Chondrocyte (in vitro differentiated cells): Measurements from ENCODE around the gene NSL1. TPM values are rescaled to one million over a fixed set of nuclear protein-coding genes. Genes with fewer than 3 reads are reported as not detected.

Experiments used
- DNase-seq: peaks from one replicate; pipeline ENCODE4 v3.0.0; 2021; ENCODE audit warnings: mixed read lengths, low spot score
- H3K27ac Mint-ChIP-seq: one replicate; pipeline ENCODE4 v1.8.0; 2021; ENCODE audit warnings: mild to moderate bottlenecking, moderate library complexity, mixed read lengths; ENCODE audit not compliant: unreplicated experiment
- H3K27me3 Mint-ChIP-seq: 2 replicates; pipeline ENCODE4 v1.8.0; 2021; ENCODE audit warnings: low read depth, mixed read lengths
- H3K36me3 Mint-ChIP-seq: 2 replicates; pipeline ENCODE4 v1.8.0; 2021; ENCODE audit warnings: low read depth, mixed read lengths
- H3K4me1 Mint-ChIP-seq: 2 replicates; pipeline ENCODE4 v1.8.0; 2021; ENCODE audit warnings: low read depth, mild to moderate bottlenecking, mixed read lengths
- H3K4me3 Mint-ChIP-seq: one replicate; pipeline ENCODE4 v1.8.0; 2021; ENCODE audit warnings: mild to moderate bottlenecking, moderate library complexity, mixed read lengths; ENCODE audit not compliant: unreplicated experiment
- H3K9me3 Mint-ChIP-seq: 2 replicates; pipeline ENCODE4 v1.8.0; 2021; ENCODE audit warnings: low read depth, mixed read lengths
- total RNA-seq: library from RNA; stranded (reverse); gene quantifications from 3 replicates; pipeline ENCODE4 v1.2.1, GENCODE V29; 2021
- TF ChIP-seq, protein P1 (sequence below): fragments of 200-600 bp; sonication (generic); IDR thresholded peaks from 2 replicates; pipeline ENCODE4 v1.5.0; 2021; ENCODE audit warnings: antibody characterized with exemption, mild to moderate bottlenecking, moderate library complexity

Gene NSL1
- total RNA-seq, 1 donor from 2014 or later, result 20.0 TPM

DNA sequence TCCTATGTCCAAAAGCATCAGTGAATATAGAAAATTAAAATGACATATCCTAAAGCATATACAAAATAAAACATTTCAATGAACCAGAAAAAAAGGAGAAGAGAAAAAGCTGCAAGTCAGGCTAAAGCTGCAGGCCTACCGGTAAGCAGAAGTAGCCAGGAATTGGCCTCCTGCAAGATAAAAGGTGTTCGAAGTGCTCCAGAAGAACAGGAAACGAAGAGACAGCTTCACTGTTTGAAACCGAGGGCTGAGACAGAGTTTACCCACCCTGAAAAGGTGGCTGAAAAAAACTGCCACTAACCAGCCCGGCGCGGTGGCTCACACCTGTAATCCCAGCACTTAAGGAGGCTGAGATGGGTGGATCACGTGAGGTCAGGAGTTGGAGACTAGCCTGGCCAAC is 37.4 kb downstream of the NSL1 start:
- Mint-ChIP-seq H3K27me3 (no peaks in the 10 kb centered on the region), H3K4me3 (no peak overlapping the region), H3K9me3 (no peaks in the 10 kb centered on the region), H3K27ac (no peak overlapping the region), H3K4me1 (peaks cover 8% of the 10 kb centered on the region), H3K36me3 (peaks cover 7% of the 10 kb centered on the region)
- TF ChIP-seq, protein P1, sequence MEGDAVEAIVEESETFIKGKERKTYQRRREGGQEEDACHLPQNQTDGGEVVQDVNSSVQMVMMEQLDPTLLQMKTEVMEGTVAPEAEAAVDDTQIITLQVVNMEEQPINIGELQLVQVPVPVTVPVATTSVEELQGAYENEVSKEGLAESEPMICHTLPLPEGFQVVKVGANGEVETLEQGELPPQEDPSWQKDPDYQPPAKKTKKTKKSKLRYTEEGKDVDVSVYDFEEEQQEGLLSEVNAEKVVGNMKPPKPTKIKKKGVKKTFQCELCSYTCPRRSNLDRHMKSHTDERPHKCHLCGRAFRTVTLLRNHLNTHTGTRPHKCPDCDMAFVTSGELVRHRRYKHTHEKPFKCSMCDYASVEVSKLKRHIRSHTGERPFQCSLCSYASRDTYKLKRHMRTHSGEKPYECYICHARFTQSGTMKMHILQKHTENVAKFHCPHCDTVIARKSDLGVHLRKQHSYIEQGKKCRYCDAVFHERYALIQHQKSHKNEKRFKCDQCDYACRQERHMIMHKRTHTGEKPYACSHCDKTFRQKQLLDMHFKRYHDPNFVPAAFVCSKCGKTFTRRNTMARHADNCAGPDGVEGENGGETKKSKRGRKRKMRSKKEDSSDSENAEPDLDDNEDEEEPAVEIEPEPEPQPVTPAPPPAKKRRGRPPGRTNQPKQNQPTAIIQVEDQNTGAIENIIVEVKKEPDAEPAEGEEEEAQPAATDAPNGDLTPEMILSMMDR, result no peak
- DNase-seq, result no peak

DNA sequence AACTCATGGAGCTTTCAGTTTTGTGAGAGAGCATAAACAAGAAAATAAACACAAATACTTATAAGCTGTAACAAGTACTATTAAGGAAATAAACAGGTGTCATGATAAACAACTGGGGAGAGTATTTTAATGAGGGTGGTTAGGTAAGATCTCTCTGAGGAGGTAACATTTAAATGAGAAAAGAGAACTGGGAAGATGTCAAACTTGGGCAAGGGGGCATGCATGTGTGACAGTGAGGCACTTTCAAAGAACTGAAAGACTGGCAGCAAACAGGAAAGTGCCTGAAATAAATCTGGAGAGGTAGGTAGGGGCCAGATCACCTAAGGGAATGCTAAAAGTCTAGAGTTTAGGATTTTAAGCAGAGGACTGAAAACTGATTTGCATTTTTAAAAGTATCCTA is 37.8 kb downstream of the NSL1 start:
- Mint-ChIP-seq H3K36me3 (peaks cover 7% of the 10 kb centered on the region), H3K4me3 (no peak overlapping the region), H3K27ac (no peak overlapping the region), H3K9me3 (no peaks in the 10 kb centered on the region), H3K4me1 (peaks cover 8% of the 10 kb centered on the region), H3K27me3 (no peaks in the 10 kb centered on the region)
- TF ChIP-seq, protein P1, result no peak
- no peak for DNase-seq

DNA sequence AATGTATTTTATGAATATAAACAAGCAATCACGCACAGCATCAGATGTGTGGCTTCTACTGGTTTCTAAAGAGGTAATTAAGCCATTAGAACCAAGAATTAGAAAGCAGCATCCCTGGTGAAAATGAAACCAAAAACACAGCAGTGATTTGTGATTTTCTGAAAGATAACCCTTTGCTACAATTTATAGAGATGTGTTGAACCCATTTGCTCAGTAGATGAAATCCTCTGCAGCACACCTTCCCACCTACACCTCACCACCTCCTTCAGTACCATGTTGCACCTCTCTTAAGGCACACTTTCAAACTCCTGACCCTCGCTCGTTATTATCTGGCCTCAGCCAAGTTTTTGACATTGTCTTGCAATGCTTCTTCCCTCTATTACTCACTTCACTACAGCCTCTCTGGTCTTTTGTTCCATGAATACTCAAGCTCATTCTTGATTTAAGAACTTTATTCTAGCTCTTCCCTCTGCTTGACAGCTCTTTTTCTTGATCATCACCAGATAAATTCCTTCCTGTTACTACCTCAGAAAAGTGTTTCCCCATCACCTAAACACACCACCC is 38.6 kb downstream of the NSL1 start:
- DNase-seq, result no peak
- Mint-ChIP-seq H3K4me3 (no peak overlapping the region), H3K4me1 (peaks cover 8% of the 10 kb centered on the region), H3K36me3 (peaks cover 6% of the 10 kb centered on the region), H3K27ac (no peak overlapping the region), H3K9me3 (no peaks in the 10 kb centered on the region), H3K27me3 (no peaks in the 10 kb centered on the region)
- TF ChIP-seq, protein P1, result no peak

DNA sequence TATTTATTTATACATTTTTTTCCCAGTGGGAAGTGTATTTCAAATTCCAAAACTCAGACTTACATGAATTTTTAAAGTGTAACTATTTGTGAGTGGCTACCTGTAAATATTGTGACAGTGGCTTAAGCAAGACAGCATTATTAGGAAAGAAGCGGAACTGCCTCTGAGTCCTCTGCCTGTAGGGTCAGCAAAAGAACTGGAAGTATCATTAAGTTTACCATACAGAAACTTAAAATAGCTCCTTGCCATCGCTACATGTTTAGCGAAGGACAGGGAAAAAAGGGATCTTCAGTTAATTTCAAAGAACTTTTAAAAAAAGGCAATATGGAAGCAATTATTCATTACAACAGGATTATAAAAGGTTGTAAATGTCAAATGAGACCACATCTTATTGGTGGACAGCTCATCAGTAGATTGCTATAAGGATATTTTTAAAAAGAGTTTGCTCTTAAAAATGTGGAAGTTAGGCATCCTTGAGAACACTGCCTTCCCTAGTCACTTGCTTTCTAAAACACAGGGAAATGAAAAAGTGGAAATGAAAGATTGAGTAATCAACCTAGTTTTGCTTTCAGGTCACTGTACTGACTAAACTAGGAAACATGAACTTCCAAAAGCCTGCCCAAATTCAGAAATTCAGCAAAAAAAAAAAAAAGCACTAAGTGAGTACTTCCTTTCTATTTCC is 39.2 kb downstream of the NSL1 start:
- no peaks in the 10 kb centered on the region for H3K9me3 Mint-ChIP-seq
- TF ChIP-seq, protein P1, result no peak
- H3K27me3 Mint-ChIP-seq, result no peaks in the 10 kb centered on the region
- H3K27ac Mint-ChIP-seq, result no peak overlapping the region
- H3K4me1 Mint-ChIP-seq, result peaks cover 8% of the 10 kb centered on the region
- DNase-seq, result no peak
- H3K4me3 Mint-ChIP-seq, result no peak overlapping the region
- H3K36me3 Mint-ChIP-seq, result peaks cover 4% of the 10 kb centered on the region

DNA sequence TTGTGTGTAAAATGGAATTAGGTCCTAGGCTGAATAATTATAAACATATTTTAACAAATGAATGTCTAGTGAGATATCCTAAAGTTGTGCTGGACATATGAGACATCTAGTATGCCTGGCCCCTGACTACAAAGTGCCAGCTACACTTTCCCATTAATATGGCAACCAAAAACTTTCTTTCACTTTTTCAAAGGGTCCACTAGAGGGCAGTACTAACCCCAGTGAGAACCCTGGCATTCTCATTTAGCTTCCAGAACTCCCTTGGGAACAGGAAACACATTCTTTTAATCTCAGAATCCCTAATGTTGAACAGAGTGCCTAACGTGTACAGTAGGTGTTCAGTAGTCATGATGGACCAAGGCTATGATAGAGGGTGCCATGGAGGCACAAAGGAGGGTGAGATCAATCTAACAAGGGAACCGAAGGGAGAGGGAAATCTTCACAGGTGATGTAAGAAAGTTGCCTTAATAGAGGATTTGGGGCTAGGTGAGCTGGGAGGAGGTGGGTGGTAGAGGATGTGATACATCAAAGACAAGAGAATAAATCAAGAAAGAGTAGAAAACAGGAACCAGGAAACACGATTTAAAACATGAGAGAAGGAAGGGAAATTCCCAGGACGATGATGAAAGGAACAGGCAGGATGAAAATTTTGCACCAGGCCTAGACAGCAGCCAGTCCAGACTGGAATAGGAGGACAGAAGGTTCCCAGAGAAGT is 41.6 kb downstream of the NSL1 start:
- Mint-ChIP-seq H3K36me3 (no peaks in the 10 kb centered on the region), H3K4me1 (peaks cover 8% of the 10 kb centered on the region), H3K27ac (peak overlapping the region; percentile 43), H3K27me3 (no peaks in the 10 kb centered on the region), H3K9me3 (no peaks in the 10 kb centered on the region), H3K4me3 (no peak overlapping the region)
- TF ChIP-seq, protein P1, result peak; percentile 87
- DNase-seq, result no peak
